AG04450 (cell line): ENCODE results near the gene COPRS. TPM values are rescaled to one million over a fixed set of nuclear protein-coding genes. Genes with fewer than 3 reads are reported as not detected.

Experiments used
- CTCF ChIA-PET: fragments of 300-600, 350-600 bp; formaldehyde crosslinking; extraction: SDS; loops from one replicate; lab custom pipeline; 2022; ENCODE audit warnings: antibody characterized with exemption, inconsistent platforms; lab: Charles Lee
- POLR2A ChIA-PET: fragments of 350-600 bp; formaldehyde crosslinking; extraction: SDS; loops from one replicate; lab custom pipeline; 2021; ENCODE audit warnings: antibody characterized with exemption, inconsistent platforms; lab: Yijun Ruan, JAX
- DNase-seq: peaks from one replicate; pipeline ENCODE4 v3.0.0-alpha.2; 2011; ENCODE audit warnings: low read depth, low spot score
- H3K27ac ChIP-seq: one replicate; pipeline ENCODE4 v1.5.1; 2012; ENCODE audit warnings: low read depth, low read length, control low read depth
- H3K27me3 ChIP-seq: one replicate; pipeline ENCODE4 v1.6.0; 2012; ENCODE audit warnings: low read length; ENCODE audit not compliant: control insufficient read depth, insufficient read depth
- H3K4me3 ChIP-seq: 2 replicates; pipeline ENCODE4 v1.5.1; 2011; ENCODE audit warnings: mild to moderate bottlenecking, low read depth, low read length, control low read depth
- H3K9me3 ChIP-seq: 2 replicates; pipeline ENCODE4 v1.5.1; 2012; ENCODE audit warnings: low read length; ENCODE audit not compliant: control insufficient read depth, insufficient read depth
- CTCF ChIP-seq: IDR thresholded peaks from 2 replicates; pipeline ENCODE4 v1.5.1; 2011; ENCODE audit warnings: low read depth, low read length, control low read depth, inconsistent platforms
- polyA minus RNA-seq: library from RNA; depleted of rRNA, polyadenylated mRNA; stranded (reverse); fragments of >200 nt; gene quantifications from 2 replicates; pipeline ENCODE4 v1.2.3, GENCODE V29; 2011; rRNA and poly(A)+ RNA removed
- polyA plus RNA-seq: library from polyadenylated mRNA; depleted of rRNA; stranded (reverse); fragments of >200 nt; gene quantifications from 2 replicates; pipeline ENCODE4 v1.2.3, GENCODE V29; 2011; rRNA removed

Gene COPRS
- 55.2 and 61.1 TPM in 2 replicates for polyA plus RNA-seq
- 31.3 and 31.6 TPM in 2 replicates for polyA minus RNA-seq

- no peaks in the 10 kb centered on the region for H3K9me3 ChIP-seq
- H3K4me3 ChIP-seq: peak within 1 kb of the TSS; percentile 78
- peak; percentile 66 for DNase-seq
- H3K27ac ChIP-seq: no peak within 1 kb of the TSS
- H3K27me3 ChIP-seq: no peaks in the 10 kb centered on the region
- TF ChIP-seq CTCF: 0 out of 2 replicates have a peak, but pooled peaks have one; percentile 18
- ChIA-PET POLR2A (interaction anchor here (0.9 kb wide), 1 partner anchor 43 kb away, joined by 3 read pairs; the partner anchor contains the start of gene UTP6), CTCF (interaction anchor here (0.7 to 1.6 kb wide), 7 partner anchors 16 to 424 kb away, joined by 3 to 8 read pairs (median 3); partner anchors contain the start of gene UTP6)
Measured at GRCh38 chr17:31858642-31859486, at the start of gene COPRS. COPRS (minus strand) TSS chr17:31859244; CDS start chr17:31859199, 45 bp downstream.

- Histone ChIP-seq H3K4me3 (no peak overlapping the region), H3K9me3 (no peaks in the 10 kb centered on the region), H3K27me3 (no peaks in the 10 kb centered on the region), H3K27ac (no peak overlapping the region)
- no peak for DNase-seq
- ChIA-PET POLR2A (no interaction called here), CTCF (interaction anchor here (1.0 to 1.1 kb wide), 2 partner anchors 231 to 350 kb away, joined by 3 to 5 read pairs; no protein-coding TSS in a partner anchor)
- TF ChIP-seq CTCF: no peak
Measured at GRCh38 chr17:31908386-31908785, 49.3 kb upstream of the COPRS start.

GRCh38 chr17:31907342-31907962 is 48.4 kb upstream of the COPRS start:
- peak; percentile 21 for DNase-seq
- TF ChIP-seq CTCF: no peak
- Histone ChIP-seq H3K27me3 (no peaks in the 10 kb centered on the region), H3K4me3 (no peak overlapping the region), H3K9me3 (no peaks in the 10 kb centered on the region), H3K27ac (no peak overlapping the region)
- ChIA-PET CTCF (interaction anchor here (1.0 to 1.4 kb wide), 2 partner anchors 350 to 471 kb away, joined by 3 to 5 read pairs; no protein-coding TSS in a partner anchor), POLR2A (no interaction called here)

GRCh38 chr17:31903401-31903800 is 44.4 kb upstream of the COPRS start:
- CTCF ChIA-PET: no interaction called here

More at GRCh38 chr17:31903401-31903800, 44.4 kb upstream of the COPRS start:
- H3K27ac ChIP-seq: no peak overlapping the region
- H3K27me3 ChIP-seq: no peaks in the 10 kb centered on the region
- H3K9me3 ChIP-seq: no peaks in the 10 kb centered on the region
- TF ChIP-seq CTCF: no peak
- DNase-seq: no peak
- H3K4me3 ChIP-seq: no peak overlapping the region
- POLR2A ChIA-PET: no interaction called here
